ENCODE data around the gene FUS. TPM values are rescaled to one million over a fixed set of nuclear protein-coding genes. Genes with fewer than 3 reads are reported as not detected.

FUS gene
- total and polyA plus RNA-seq, 2 donors (not counting 1 experiment from before 2014, with no cell fraction given): 44.3 to 199 TPM

DNA sequence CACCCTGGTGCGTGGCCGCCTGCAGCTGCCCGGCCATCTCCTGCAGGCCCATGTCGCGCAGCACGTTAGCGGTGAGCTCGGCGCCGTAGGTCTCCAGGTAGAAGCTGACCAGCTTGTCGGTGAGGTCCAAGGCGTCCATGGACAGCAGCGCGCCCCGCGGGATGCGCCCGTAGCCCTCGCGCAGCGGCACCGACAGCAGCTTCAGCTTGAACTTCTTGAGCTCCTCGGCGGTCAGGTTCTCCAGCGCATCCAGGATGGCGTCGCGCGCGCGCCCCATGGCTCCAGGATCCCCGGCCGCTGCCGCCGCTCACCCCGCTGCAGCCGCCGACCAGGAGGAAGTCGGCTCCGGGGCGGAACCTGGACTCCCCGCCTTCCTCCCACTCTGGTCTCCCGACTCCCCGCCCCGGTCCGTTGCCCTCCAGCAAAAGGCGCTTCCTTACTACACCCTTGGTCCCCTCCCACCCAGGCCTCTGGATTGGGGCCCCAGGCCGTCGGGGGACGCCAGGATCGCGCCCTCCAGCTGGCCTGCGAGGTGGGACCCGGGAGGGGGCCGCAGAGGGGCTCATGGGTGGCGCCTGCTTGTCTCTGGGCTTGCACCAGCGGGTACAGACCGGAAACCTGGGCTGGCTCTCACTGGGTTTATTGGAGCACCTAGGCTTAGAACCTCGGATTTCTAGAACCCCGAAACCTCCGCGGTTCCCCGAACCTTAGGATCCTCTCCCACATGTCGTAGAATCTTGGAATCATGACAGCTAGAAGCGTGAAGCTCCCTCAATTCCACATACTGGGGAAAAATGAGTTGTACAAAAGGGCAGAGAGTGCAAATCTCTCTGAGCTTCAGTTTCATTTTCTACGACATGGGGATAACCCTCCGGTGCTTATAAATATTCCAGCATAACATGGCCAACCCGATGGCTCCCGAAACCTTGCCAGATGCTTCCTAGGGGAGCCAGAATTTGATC lies 22.8 kb downstream of the FUS start, which contains the start of gene PYCARD:
TSS of gene PYCARD (minus strand) at position 347 of the 962 bp plus-strand sequence. CDS start at position 277, 70 bp downstream.
- no peak within 1 kb of the TSS for H3K27ac ChIP-seq (ENCODE audit: insufficient read depth, low read length)
- H4K20me1 ChIP-seq (ENCODE audit: control insufficient read depth, extremely low read depth, insufficient read depth, low read length): no peaks in the 10 kb centered on the region
- peak; percentile 28 to 43 for DNase-seq (ENCODE audit: low read depth in 2 of 2)
- H3K27me3 ChIP-seq (ENCODE audit: control insufficient read depth, insufficient read depth, low read length): peaks cover 6% of the 10 kb centered on the region
- H3K4me3 ChIP-seq (replicated peaks in 1 of 4; ENCODE audit: control extremely low read depth in 1 of 4, insufficient read depth in 1 of 4, low read depth in 3 of 4, low read length in 4 of 4): peak within 1 kb of the TSS; percentile 63 to 71 (median 66)
- peak within 1 kb of the TSS; percentile 70 for H2AFZ ChIP-seq (ENCODE audit: low read length)
- peak within 1 kb of the TSS; percentile 82 for H3K4me2 ChIP-seq (ENCODE audit: extremely low read depth, insufficient read depth, low read length)
- no peaks in the 10 kb centered on the region for H3K9me3 ChIP-seq (ENCODE audit: control insufficient read depth, insufficient read depth, low read depth, low read length)
- no peak for TF ChIP-seq EZH2 (IDR thresholded peaks at IDR 0.05; ENCODE audit: low read length, missing control alignments)
- TF ChIP-seq, protein P1, sequence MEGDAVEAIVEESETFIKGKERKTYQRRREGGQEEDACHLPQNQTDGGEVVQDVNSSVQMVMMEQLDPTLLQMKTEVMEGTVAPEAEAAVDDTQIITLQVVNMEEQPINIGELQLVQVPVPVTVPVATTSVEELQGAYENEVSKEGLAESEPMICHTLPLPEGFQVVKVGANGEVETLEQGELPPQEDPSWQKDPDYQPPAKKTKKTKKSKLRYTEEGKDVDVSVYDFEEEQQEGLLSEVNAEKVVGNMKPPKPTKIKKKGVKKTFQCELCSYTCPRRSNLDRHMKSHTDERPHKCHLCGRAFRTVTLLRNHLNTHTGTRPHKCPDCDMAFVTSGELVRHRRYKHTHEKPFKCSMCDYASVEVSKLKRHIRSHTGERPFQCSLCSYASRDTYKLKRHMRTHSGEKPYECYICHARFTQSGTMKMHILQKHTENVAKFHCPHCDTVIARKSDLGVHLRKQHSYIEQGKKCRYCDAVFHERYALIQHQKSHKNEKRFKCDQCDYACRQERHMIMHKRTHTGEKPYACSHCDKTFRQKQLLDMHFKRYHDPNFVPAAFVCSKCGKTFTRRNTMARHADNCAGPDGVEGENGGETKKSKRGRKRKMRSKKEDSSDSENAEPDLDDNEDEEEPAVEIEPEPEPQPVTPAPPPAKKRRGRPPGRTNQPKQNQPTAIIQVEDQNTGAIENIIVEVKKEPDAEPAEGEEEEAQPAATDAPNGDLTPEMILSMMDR (conservative IDR thresholded peaks at IDR 0.05 in 1 of 2, IDR thresholded peaks at IDR 0.05 in 1 of 2; ENCODE audit: low read depth in 1 of 2, low read length in 2 of 2): no peak
- H3K4me1 ChIP-seq (ENCODE audit: control insufficient read depth, extremely low read depth, insufficient read depth, low read length): no peaks in the 10 kb centered on the region
- no peaks in the 10 kb centered on the region for H3K79me2 ChIP-seq (ENCODE audit: control insufficient read depth, insufficient read depth, low read length)
- peaks cover 2% of the 10 kb centered on the region for H3K36me3 ChIP-seq (ENCODE audit: control insufficient read depth, insufficient read depth, low read length)
- peak within 1 kb of the TSS; percentile 53 for H3K9ac ChIP-seq (ENCODE audit: insufficient read depth, low read length)

DNA sequence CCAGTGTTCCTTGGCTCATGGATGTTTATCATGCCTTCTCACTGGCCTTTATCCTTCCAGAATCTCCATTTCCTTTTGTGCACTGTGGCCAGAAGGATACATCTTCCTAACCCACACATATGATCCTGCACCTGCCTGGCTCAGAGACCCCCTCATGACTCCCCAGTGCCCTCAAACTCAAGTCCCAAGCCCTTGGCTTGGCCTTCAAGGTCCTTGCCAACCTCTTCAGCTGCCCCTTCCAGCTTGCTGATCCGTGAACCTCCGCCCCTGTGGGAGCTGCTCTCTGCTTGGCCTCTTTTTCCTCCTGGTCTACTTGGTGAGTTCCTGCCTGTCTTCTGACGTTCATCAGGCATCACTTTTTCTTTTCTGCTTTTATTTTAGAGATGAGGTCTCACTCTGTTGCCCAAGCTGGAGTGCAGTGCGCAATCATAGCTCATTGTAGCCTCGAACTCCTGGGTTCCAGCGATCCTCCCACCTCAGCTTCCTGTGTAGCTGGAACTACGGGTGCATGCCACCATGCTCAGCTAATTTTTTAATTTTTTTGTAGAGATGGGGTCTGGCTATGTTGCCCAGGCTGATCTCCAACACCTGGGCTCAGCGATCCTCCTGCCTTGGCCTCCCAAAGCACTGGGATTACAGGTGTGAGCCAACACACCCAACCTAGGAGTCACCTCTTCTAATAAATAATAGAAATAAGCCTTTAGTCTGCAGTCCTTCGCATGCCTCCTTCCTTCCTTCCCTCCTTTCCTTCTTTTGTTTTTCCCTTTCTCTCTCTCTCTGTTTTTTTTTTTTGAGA lies 25.1 kb downstream of the FUS start:
- no peak overlapping the region for H3K4me3 ChIP-seq (replicated peaks in 1 of 4; ENCODE audit: control extremely low read depth in 1 of 4, insufficient read depth in 1 of 4, low read depth in 3 of 4, low read length in 4 of 4)
- TF ChIP-seq EZH2 (IDR thresholded peaks at IDR 0.05; ENCODE audit: low read length, missing control alignments): no peak
- TF ChIP-seq, protein P1 (conservative IDR thresholded peaks at IDR 0.05 in 1 of 2, IDR thresholded peaks at IDR 0.05 in 1 of 2; ENCODE audit: low read depth in 1 of 2, low read length in 2 of 2): no peak
- no peak overlapping the region for H2AFZ ChIP-seq (ENCODE audit: low read length)

GRCh38 chr16:31206776-31207175 lies 26.8 kb downstream of the FUS start:
- no peak for TF ChIP-seq EZH2 (IDR thresholded peaks at IDR 0.05; ENCODE audit: low read length, missing control alignments)
- TF ChIP-seq, protein P1 (conservative IDR thresholded peaks at IDR 0.05 in 1 of 2, IDR thresholded peaks at IDR 0.05 in 1 of 2; ENCODE audit: low read depth in 1 of 2, low read length in 2 of 2): no peak
- no peaks in the 10 kb centered on the region for H4K20me1 ChIP-seq (ENCODE audit: control insufficient read depth, extremely low read depth, insufficient read depth, low read length)
- H2AFZ ChIP-seq (ENCODE audit: low read length): no peak overlapping the region
- peaks cover 14% of the 10 kb centered on the region for H3K27me3 ChIP-seq (ENCODE audit: control insufficient read depth, insufficient read depth, low read length)
- H3K79me2 ChIP-seq (ENCODE audit: control insufficient read depth, insufficient read depth, low read length): no peaks in the 10 kb centered on the region
- H3K4me2 ChIP-seq (ENCODE audit: extremely low read depth, insufficient read depth, low read length): no peak overlapping the region
- no peak for DNase-seq (ENCODE audit: low read depth in 2 of 2)
- no peak overlapping the region for H3K4me3 ChIP-seq (replicated peaks in 1 of 4; ENCODE audit: control extremely low read depth in 1 of 4, insufficient read depth in 1 of 4, low read depth in 3 of 4, low read length in 4 of 4)
- H3K36me3 ChIP-seq (ENCODE audit: control insufficient read depth, insufficient read depth, low read length): no peaks in the 10 kb centered on the region
- H3K4me1 ChIP-seq (ENCODE audit: control insufficient read depth, extremely low read depth, insufficient read depth, low read length): no peaks in the 10 kb centered on the region
- H3K27ac ChIP-seq (ENCODE audit: insufficient read depth, low read length): no peak overlapping the region
- no peaks in the 10 kb centered on the region for H3K9me3 ChIP-seq (ENCODE audit: control insufficient read depth, insufficient read depth, low read depth, low read length)
- H3K9ac ChIP-seq (ENCODE audit: insufficient read depth, low read length): no peak overlapping the region

More for the DNA sequence above, 25.1 kb downstream of the FUS start:
- H3K9me3 ChIP-seq (ENCODE audit: control insufficient read depth, insufficient read depth, low read depth, low read length): no peaks in the 10 kb centered on the region
- no peaks in the 10 kb centered on the region for H4K20me1 ChIP-seq (ENCODE audit: control insufficient read depth, extremely low read depth, insufficient read depth, low read length)
- no peaks in the 10 kb centered on the region for H3K36me3 ChIP-seq (ENCODE audit: control insufficient read depth, insufficient read depth, low read length)
- no peak overlapping the region for H3K9ac ChIP-seq (ENCODE audit: insufficient read depth, low read length)
- no peaks in the 10 kb centered on the region for H3K79me2 ChIP-seq (ENCODE audit: control insufficient read depth, insufficient read depth, low read length)
- H3K4me1 ChIP-seq (ENCODE audit: control insufficient read depth, extremely low read depth, insufficient read depth, low read length): no peaks in the 10 kb centered on the region
- no peak overlapping the region for H3K4me2 ChIP-seq (ENCODE audit: extremely low read depth, insufficient read depth, low read length)
- no peak for DNase-seq (ENCODE audit: low read depth in 2 of 2)
- H3K27me3 ChIP-seq (ENCODE audit: control insufficient read depth, insufficient read depth, low read length): peaks cover 10% of the 10 kb centered on the region
- no peak overlapping the region for H3K27ac ChIP-seq (ENCODE audit: insufficient read depth, low read length)
